Astrocyte of the spinal cord (primary cell): ENCODE measurements around the gene DNAJC24.
A peak's percentile ranks its signal among the peaks of the same experiment; 100 is the strongest.

Experiments used
- DNase-seq: peaks from one replicate; pipeline ENCODE4 v3.0.0; 2011; ENCODE audit warnings: low read depth, low spot score
- H3K4me3 ChIP-seq: 2 replicates; pipeline ENCODE4 v1.5.1; 2011; ENCODE audit warnings: low read depth, mild to moderate bottlenecking, low read length, moderate library complexity
- in situ Hi-C: cut with HindIII; loops from 2 replicates; pipeline ENCODE4 v1.10.0; 2017; ENCODE audit warnings: low sequenced_read_pairs
- TF ChIP-seq, protein P1 (sequence below): IDR thresholded peaks from 2 replicates; pipeline ENCODE4 v1.5.1; 2012; ENCODE audit warnings: low read depth, mild to moderate bottlenecking, low read length, inconsistent platforms

Gene DNAJC24

DNA sequence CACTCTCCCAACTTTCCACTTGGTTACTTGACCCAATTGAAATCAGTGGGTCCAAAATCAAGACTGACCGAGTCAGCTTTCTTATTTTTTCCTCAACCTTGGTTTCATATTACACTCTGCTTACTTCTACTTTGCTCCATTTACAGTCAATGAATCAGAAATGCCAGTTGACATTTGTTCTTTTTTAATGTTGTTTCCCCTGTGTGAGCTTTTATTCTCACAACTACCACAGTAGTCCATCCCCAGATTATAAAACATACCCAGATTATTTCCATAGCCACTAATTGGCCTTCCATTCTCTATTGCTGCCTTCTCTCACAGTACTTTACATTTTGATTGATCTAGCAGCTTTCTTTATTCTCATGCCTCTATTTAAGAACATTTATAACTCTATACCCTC, 50.0 kb downstream of the DNAJC24 start:
- H3K4me3 ChIP-seq: no peak overlapping the region
- DNase-seq: no peak
- in situ Hi-C loops: no loop called here
- TF ChIP-seq, protein P1, sequence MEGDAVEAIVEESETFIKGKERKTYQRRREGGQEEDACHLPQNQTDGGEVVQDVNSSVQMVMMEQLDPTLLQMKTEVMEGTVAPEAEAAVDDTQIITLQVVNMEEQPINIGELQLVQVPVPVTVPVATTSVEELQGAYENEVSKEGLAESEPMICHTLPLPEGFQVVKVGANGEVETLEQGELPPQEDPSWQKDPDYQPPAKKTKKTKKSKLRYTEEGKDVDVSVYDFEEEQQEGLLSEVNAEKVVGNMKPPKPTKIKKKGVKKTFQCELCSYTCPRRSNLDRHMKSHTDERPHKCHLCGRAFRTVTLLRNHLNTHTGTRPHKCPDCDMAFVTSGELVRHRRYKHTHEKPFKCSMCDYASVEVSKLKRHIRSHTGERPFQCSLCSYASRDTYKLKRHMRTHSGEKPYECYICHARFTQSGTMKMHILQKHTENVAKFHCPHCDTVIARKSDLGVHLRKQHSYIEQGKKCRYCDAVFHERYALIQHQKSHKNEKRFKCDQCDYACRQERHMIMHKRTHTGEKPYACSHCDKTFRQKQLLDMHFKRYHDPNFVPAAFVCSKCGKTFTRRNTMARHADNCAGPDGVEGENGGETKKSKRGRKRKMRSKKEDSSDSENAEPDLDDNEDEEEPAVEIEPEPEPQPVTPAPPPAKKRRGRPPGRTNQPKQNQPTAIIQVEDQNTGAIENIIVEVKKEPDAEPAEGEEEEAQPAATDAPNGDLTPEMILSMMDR: no peak

DNA sequence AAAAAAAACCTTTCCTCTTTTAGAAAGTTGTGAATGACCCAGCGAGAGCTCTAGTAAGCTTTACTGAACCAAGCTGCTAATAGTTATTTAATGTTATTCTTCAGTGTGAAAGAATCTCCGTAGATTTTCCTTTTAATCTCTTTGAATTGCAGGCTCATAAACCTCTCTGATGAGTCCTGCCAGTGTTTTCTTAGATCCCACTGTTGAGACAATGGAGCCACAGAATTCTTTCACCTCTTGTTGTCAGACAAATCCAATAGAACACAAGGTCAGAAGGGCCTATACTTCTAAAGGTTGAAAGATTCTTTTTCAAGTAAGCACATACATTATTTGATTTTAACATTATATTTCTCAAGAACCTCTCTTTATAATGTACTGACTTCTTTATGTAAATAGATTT, 52.2 kb downstream of the DNAJC24 start:
- no peak for DNase-seq
- in situ Hi-C loops: no loop called here
- TF ChIP-seq, protein P1: no peak
- H3K4me3 ChIP-seq: no peak overlapping the region

DNA sequence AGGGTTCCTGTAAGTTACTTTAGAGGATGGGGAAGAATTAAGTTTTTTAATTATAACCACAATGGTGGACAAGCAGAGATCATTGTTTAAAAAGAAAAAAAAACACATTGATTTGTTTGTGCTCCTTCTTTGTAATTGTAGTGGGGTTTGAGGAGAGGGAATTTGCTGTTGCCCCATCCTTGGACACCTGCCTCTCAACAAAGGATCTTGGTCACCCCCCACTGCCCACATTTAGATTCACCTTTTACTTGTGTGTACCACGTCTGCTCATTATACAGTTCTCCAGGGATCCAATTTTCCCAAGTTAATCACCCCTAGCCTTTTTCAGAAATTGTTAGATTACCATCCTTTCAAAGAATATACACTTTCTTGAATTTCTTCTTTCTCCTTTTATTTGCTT, 53.0 kb downstream of the DNAJC24 start:
- no peak overlapping the region for H3K4me3 ChIP-seq
- in situ Hi-C loops: no loop called here
- no peak for DNase-seq
- TF ChIP-seq, protein P1: no peak

DNA sequence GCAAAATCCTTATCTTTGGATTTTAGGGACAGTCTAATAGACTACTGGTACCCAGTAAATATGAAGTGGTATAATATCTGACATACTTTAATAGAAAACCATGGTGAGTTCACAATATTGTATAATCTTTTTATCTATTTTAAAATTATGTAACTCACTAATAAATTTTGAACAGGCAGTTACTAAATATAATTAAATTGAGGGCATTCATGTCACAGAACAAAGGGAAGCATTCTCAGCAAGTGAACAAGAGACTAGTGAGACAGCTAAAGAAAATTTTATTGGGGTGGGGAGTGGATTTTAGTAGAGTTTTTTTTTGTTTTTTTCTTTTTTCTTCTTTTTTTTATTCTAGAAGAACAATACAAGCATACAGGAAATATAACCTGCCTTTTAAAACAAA, 55.0 kb downstream of the DNAJC24 start:
- in situ Hi-C loops: no loop called here
- no peak for DNase-seq
- TF ChIP-seq, protein P1: no peak
- H3K4me3 ChIP-seq: no peak overlapping the region

DNA sequence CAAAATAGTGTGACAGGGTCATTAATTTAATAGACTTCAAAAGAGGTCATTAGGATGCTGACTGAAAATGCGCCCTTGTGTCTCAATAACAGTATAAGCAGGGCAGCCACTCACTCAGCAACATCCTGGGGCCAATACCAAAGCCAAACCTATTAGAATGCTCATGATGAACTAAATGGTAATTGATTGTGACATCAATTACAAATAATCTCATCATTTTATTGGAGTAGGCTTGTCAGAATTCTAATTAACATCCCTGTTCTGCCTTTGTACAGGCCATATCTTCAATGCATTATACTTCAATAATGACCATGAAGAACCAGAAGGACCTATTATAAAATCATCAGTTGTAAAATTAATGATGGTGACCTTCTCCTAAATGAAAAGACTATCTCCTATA, 64.2 kb downstream of the DNAJC24 start:
- DNase-seq: no peak
- in situ Hi-C loops: no loop called here
- no peak overlapping the region for H3K4me3 ChIP-seq
- TF ChIP-seq, protein P1: no peak

DNA sequence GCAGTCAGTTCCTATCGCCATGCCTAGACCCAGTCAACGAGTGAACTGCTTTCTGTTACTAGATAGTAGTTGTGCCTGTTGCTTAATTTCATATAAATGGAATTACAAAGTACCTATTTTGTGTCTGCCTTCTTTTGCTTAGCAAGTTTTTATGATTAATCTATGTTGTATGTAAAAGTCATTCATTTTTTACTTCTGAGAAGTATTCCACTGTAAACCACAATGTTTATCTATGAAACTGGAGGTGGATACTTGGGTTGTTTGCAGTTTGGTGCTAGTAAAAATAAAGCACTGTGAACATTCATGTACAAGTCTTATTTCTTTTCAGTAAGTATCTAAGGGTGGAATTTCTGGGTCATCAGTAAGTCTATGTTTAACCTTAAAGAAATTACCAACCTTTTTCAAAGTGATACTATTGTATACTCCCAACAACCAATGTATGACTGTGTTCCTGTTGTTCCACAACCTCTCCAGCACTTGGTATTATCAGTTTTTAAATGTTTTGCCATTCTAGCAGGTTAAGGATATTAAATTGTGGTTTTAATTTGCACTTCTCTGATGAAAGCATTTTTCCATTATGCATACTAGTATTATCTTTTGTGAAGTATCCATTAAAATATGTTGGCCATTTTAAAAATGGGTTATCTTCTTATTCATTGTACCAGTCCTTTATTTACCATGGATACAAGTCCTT, 68.2 kb downstream of the DNAJC24 start:
- in situ Hi-C loops: no loop called here
- TF ChIP-seq, protein P1: no peak
- peak; percentile 62 for DNase-seq
- no peak overlapping the region for H3K4me3 ChIP-seq
